ENCODE data around the gene LIMS4.
"Not testable (repeated sequence)": the region's sequence is repeated elsewhere in the genome, so short reads cannot be mapped to it uniquely, and the experiment has no call there.

The LIMS4 gene

DNA sequence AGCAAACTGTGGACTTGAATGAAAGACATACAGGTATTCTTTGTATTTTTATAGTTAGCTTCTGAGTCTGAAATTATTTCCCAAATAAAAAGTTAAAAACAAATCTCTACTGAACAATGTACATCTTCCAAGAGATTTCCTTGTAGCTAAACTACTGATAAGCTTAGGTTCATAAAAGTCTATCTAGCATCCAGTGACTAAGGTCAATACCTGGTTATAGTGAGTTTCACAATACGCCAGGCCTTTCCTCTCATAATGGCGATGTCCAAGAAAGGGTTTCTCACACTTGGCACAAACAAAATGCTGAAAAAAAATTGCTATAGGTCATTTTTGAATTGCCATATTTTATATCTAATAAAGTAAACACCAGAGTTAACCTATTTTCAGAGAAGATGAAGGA lies 21.7 kb downstream of the LIMS4 start:
- DNase-seq (ENCODE audit: extremely low read depth, low read depth) = not testable (repeated sequence)

GRCh38 chr2:110449127-110449947 lies 23.3 kb downstream of the LIMS4 start:
- DNase-seq (ENCODE audit: extremely low read depth, low read depth) = not testable (repeated sequence)

- not testable (repeated sequence) for DNase-seq (ENCODE audit: extremely low read depth, low read depth)
These were observed 26.0 kb downstream of the LIMS4 start for GRCh38 chr2:110446644-110447043.

DNA sequence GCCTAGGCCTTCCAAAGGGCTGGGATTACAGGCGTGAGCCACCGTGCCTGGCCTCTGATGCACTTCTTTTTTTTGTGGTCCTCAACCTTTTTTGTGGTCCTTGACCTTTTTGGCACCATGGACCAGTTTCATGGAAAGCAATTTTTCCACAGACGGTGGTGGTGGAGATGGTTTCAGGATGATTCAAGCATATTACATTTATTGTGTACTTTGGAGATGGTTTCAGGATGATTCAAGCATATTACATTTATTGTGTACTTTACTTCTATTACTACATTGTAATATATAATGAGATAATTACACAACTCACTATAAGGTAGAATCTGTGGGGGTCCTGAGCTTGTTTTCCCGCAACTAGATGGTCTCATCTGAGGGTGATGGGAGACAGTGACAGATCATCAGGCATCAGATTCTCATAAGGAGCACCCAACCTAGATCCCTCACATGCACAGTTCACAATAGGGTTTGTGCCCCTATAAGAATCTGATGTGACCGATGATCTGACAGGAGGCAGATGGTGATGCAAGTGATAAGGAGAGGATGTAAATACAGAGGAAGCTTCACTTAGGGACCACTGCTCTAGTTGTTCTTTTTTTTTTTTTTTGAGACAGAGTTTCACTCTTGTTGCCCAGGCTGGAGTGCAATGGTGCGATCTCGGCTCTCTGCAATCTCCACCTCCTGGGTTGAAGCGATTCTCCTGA lies 29.2 kb downstream of the LIMS4 start:
- DNase-seq (ENCODE audit: extremely low read depth, low read depth) = not testable (repeated sequence)

- not testable (repeated sequence) for DNase-seq (ENCODE audit: extremely low read depth, low read depth)
These were observed 30.7 kb downstream of the LIMS4 start for GRCh38 chr2:110441905-110442304.

- DNase-seq (ENCODE audit: extremely low read depth, low read depth) = not testable (repeated sequence)
These were observed 38.1 kb downstream of the LIMS4 start for GRCh38 chr2:110434565-110434964.

- not testable (repeated sequence) for DNase-seq (ENCODE audit: extremely low read depth, low read depth)
These were observed 46.9 kb downstream of the LIMS4 start for GRCh38 chr2:110425725-110426124.

DNA sequence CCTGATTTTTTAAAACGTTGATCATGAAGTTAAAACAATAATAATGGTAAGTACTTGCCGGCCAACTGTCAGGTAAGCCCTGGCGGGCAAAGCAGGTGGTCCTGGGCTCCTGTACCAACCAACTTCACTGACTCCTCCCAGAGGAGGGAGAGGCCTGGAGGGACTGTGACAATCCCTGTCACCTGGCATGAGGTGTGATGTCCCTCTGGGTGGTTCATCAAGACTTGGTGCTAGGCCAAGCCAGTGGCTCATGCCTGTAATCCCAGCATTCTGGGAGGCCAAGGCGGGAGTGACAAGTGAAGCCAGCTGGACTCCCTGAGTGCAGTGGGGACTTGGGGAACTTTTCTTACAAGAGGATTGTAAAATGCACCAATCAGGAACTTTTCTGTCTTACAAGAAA lies 48.2 kb downstream of the LIMS4 start:
- not testable (repeated sequence) for DNase-seq (ENCODE audit: extremely low read depth, low read depth)

- DNase-seq (ENCODE audit: extremely low read depth, low read depth) = not testable (repeated sequence)
These were observed 49.0 kb downstream of the LIMS4 start for GRCh38 chr2:110423574-110423962.

DNA sequence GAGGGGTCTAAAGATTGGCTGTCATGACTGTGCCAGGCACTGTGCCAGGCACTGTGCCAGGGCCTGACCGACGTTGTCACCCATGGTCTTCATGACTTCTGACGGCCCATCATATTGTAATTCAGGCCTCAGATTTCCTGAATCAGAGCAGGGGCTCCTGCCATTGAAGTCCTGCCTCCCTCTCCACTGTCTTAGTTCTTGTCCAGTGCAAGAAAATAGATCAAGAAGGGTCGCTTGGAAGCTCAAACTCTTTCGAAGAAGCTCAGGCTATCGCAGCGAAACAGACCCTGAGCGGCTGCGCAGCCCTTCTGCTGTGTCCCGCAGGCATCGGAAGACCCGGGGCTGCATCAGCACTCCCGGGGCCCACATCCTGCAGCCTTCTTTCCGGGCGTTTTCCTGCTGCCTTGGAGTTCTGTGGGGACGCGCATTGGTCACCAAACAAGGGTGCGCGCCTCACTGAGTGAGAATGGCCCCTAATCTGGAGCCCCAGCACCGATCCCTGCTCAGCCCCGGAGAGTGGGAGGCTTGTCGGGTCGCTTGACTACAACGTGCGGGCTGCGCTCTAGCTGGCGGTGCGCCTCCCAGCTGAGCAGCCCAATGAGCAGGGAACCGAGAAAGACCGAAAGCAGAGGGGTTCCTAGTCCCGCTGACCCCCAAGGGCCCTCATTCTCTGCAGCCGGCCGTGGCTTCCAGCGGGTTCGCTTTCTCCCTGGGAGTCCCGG lies 49.6 kb downstream of the LIMS4 start:
- DNase-seq (ENCODE audit: extremely low read depth, low read depth) = not testable (repeated sequence)

GRCh38 chr2:110420641-110421354 lies 51.8 kb downstream of the LIMS4 start:
- not testable (repeated sequence) for DNase-seq (ENCODE audit: extremely low read depth, low read depth)

GRCh38 chr2:110407142-110407541 lies 65.5 kb downstream of the LIMS4 start:
- DNase-seq (ENCODE audit: extremely low read depth, low read depth) = not testable (repeated sequence)

DNA sequence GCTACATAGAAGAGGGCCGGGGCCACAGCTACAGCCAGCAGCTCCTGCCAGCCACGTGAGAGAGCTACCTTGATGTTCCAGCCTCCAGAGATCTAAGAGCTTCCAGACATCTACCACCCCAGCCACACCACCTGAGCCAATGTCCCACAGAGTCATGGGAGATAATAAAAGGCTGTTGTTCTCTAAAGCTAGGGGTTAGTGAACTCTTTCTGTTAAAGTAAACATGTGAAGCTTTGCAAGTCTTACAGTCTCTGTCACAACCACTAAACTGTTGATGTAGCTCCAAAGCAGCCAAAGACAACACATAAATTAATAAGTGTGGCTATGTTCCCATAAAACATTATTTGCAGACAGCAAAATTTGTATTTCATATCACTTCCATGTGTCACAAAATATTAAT lies 67.6 kb downstream of the LIMS4 start:
- not testable (repeated sequence) for DNase-seq (ENCODE audit: extremely low read depth, low read depth)

DNA sequence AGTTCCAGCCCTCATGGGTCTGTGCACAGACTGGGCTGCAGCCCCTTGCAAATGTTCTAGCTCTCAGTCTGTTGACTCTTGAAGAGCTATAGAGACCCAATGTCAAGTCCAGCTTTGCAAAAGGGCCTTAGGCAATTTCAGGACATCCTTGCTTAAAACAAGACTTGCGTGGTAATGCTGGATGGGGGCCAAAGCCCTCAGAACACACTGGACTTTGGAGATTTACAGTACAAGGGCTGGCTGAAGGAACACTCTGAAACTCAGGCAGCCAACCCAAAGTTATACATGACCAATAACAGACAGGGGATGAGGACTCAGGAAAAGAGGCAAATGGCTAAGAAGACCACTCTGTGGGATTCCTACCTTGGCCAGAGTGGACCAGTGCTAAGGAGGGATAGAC lies 68.4 kb downstream of the LIMS4 start:
- DNase-seq (ENCODE audit: extremely low read depth, low read depth) = not testable (repeated sequence)

- not testable (repeated sequence) for DNase-seq (ENCODE audit: extremely low read depth, low read depth)
These were observed 71.5 kb downstream of the LIMS4 start for GRCh38 chr2:110401001-110401618.

- DNase-seq (ENCODE audit: extremely low read depth, low read depth) = not testable (repeated sequence)
These were observed 73.2 kb downstream of the LIMS4 start for GRCh38 chr2:110399378-110399777.

- not testable (repeated sequence) for DNase-seq (ENCODE audit: extremely low read depth, low read depth)
These were observed 76.6 kb downstream of the LIMS4 start for GRCh38 chr2:110395990-110396389.

All from AG09319 (cell line).